Activated CD4-positive, alpha-beta T cell treated with anti-CD3 and anti-CD28 coated beads, Interleukin-2, amount 50 U/mL, for 4 hours (primary cell): ENCODE results near the gene ZNF622.
A peak's percentile ranks its signal among the peaks of the same experiment; 100 is the strongest.

Experiments
- DNase-seq, 2 experiments: peaks; one replicate each; pipeline ENCODE4 v3.0.0-alpha.2; 2020

ZNF622 gene

GRCh38 chr5:16465544-16466432, at the start of gene ZNF622:
ZNF622 (minus strand) TSS chr5:16465800; CDS start chr5:16465665, 135 bp downstream.
- DNase-seq: peak; percentile 80 to 83

GRCh38 chr5:16510098-16510497, 44.5 kb upstream of the ZNF622 start:
- DNase-seq: no peak

GRCh38 chr5:16508730-16509531, 43.3 kb upstream of the ZNF622 start:
- DNase-seq: no peak

GRCh38 chr5:16507716-16508115, 42.1 kb upstream of the ZNF622 start:
- no peak for DNase-seq

GRCh38 chr5:16505904-16506303, 40.3 kb upstream of the ZNF622 start:
- no peak for DNase-seq

GRCh38 chr5:16505140-16505891, 39.7 kb upstream of the ZNF622 start:
- no peak for DNase-seq

- no peak for DNase-seq
Observed at GRCh38 chr5:16504571-16504970, 39.0 kb upstream of the ZNF622 start.

- no peak for DNase-seq
Observed at GRCh38 chr5:16502866-16503265, 37.3 kb upstream of the ZNF622 start.

- no peak for DNase-seq
Observed at GRCh38 chr5:16500024-16500423, 34.4 kb upstream of the ZNF622 start.

GRCh38 chr5:16497546-16497945, 31.9 kb upstream of the ZNF622 start:
- no peak for DNase-seq

- no peak for DNase-seq
Observed at GRCh38 chr5:16493261-16493660, 27.7 kb upstream of the ZNF622 start.

GRCh38 chr5:16492398-16493140, 27.0 kb upstream of the ZNF622 start:
- DNase-seq: no peak

GRCh38 chr5:16490911-16491310, 25.3 kb upstream of the ZNF622 start:
- no peak for DNase-seq

GRCh38 chr5:16489322-16489791, 23.8 kb upstream of the ZNF622 start:
- DNase-seq: no peak

GRCh38 chr5:16487456-16487855, 21.9 kb upstream of the ZNF622 start:
- no peak for DNase-seq

- no peak for DNase-seq
Observed at GRCh38 chr5:16486711-16487111, 21.1 kb upstream of the ZNF622 start.

GRCh38 chr5:16485656-16486055, 20.1 kb upstream of the ZNF622 start:
- DNase-seq: no peak

GRCh38 chr5:16484081-16484480, 18.5 kb upstream of the ZNF622 start:
- no peak for DNase-seq

GRCh38 chr5:16483361-16483760, 17.8 kb upstream of the ZNF622 start:
- no peak for DNase-seq

- no peak for DNase-seq
Observed at GRCh38 chr5:16482891-16483290, 17.3 kb upstream of the ZNF622 start.

- DNase-seq: no peak
Observed at GRCh38 chr5:16480821-16481538, 15.4 kb upstream of the ZNF622 start.

GRCh38 chr5:16480144-16480543, 14.5 kb upstream of the ZNF622 start:
- no peak for DNase-seq
